C4-2B (cell line): Measurements from ENCODE around the gene B3GLCT.

Experiments
- ZFX ChIP-seq: fragments of 450-650 bp; IDR thresholded peaks from 2 replicates; pipeline ENCODE4 v1.6.1; 2017
- TF ChIP-seq, protein P1 (sequence below): fragments of 450-650 bp; conservative IDR thresholded peaks from 2 replicates; pipeline ENCODE4 v1.5.1; 2017; ENCODE audit warnings: mild to moderate bottlenecking

- TF ChIP-seq, protein P1, sequence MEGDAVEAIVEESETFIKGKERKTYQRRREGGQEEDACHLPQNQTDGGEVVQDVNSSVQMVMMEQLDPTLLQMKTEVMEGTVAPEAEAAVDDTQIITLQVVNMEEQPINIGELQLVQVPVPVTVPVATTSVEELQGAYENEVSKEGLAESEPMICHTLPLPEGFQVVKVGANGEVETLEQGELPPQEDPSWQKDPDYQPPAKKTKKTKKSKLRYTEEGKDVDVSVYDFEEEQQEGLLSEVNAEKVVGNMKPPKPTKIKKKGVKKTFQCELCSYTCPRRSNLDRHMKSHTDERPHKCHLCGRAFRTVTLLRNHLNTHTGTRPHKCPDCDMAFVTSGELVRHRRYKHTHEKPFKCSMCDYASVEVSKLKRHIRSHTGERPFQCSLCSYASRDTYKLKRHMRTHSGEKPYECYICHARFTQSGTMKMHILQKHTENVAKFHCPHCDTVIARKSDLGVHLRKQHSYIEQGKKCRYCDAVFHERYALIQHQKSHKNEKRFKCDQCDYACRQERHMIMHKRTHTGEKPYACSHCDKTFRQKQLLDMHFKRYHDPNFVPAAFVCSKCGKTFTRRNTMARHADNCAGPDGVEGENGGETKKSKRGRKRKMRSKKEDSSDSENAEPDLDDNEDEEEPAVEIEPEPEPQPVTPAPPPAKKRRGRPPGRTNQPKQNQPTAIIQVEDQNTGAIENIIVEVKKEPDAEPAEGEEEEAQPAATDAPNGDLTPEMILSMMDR, result no peak
- TF ChIP-seq ZFX, result no peak
Observed at GRCh38 chr13:31242916-31243315, 43.1 kb downstream of the B3GLCT start.
